Gastrocnemius medialis (tissue), 4 donors: Measurements from ENCODE around the gene SPECC1. TPM values are rescaled to one million over a fixed set of nuclear protein-coding genes. Genes with fewer than 3 reads are reported as not detected.

Experiments
- ATAC-seq, 2 donors: fragments of 150-250 bp; one replicate each; pipeline ENCODE4 v1.9.1; 2016
- DNase-seq, 2 donors: peaks; one replicate each; pipeline ENCODE4 v3.0.0-alpha.2; 2019
- H3K27ac ChIP-seq, 4 donors: fragments of 200-600 bp; sonication (generic); 1 replicate in 1 of 4; 2 replicates in 3 of 4; pipeline ENCODE4 v1.5.1; 2016 to 2018; ENCODE audit warnings: mild to moderate bottlenecking in 2 of 4, moderate library complexity in 1 of 4
- H3K27me3 ChIP-seq, 3 donors: fragments of 200-600 bp; sonication (generic) in 2 of 3; 1 replicate in 1 of 3; 2 replicates in 2 of 3; pipeline versions ENCODE4 v1.5.1 to v1.6.0; 2016 to 2019; ENCODE audit warnings: mild to moderate bottlenecking in 1 of 3, moderate library complexity in 1 of 3
- H3K36me3 ChIP-seq, 2 donors: fragments of 200-600 bp; sonication (generic) in 1 of 2; one replicate each; pipeline ENCODE4 v1.5.1; 2017 to 2018
- H3K4me1 ChIP-seq, 2 donors: fragments of 200-600 bp; sonication (generic) in 1 of 2; one replicate each; pipeline ENCODE4 v1.5.1; 2016 to 2017; ENCODE audit warnings: mild to moderate bottlenecking in 2 of 2
- H3K4me3 ChIP-seq, 4 donors: fragments of 200-600 bp; sonication (generic) in 3 of 4; 1 replicate in 1 of 4; 2 replicates in 3 of 4; pipeline ENCODE4 v1.5.1; 2016 to 2019; ENCODE audit warnings: mild to moderate bottlenecking in 2 of 4
- H3K9me3 ChIP-seq, 3 donors: fragments of 200-600 bp; sonication (generic) in 2 of 3; 1 replicate in 1 of 3; 2 replicates in 2 of 3; pipeline ENCODE4 v1.5.1; 2016 to 2019
- CTCF ChIP-seq, 5 experiments: fragments of 450-650 bp in 3 of 5; fragments of 200-600 bp in 2 of 5; sonication (generic) in 2 of 5; IDR thresholded peaks in 4 of 5; conservative IDR thresholded peaks in 1 of 5; 1 replicate in 4 of 5; 2 replicates in 1 of 5; pipeline ENCODE4 v1.5.1; 2016 to 2019; ENCODE audit warnings: antibody characterized with exemption in 5 of 5, mild to moderate bottlenecking in 3 of 5, moderate library complexity in 3 of 5
- POLR2A ChIP-seq, 2 donors: fragments of 450-650 bp; IDR thresholded peaks; one replicate each; pipeline ENCODE4 v1.6.1; 2017; ENCODE audit warnings: antibody characterized with exemption in 2 of 2, mild to moderate bottlenecking in 2 of 2, moderate library complexity in 2 of 2
- in situ Hi-C, 4 donors: fragments of 200-750 bp; cut with MboI; loops; one replicate each; pipeline versions ENCODE4 v1.15.0 to v1.8.0; 2017; ENCODE audit warnings: low sequenced_read_pairs in 4 of 4
- intact Hi-C: fragments of 100-400 bp; cut with DNase I; formaldehyde crosslinking; loops from one replicate; pipeline ENCODE4 v1.15.1; 2023; ENCODE audit warnings: low total_unique reads
- total RNA-seq, 4 donors: library from RNA; depleted of rRNA; stranded (reverse); fragments of >200 nt; gene quantifications; one replicate each; pipeline versions ENCODE4 v1.1.0 to v1.2.3, GENCODE V29; 2016

Gene SPECC1
- total RNA-seq, 4 donors from 2014 or later = 6.1 to 17.9 (median 9.5) TPM

- no peak overlapping the region for H3K4me3 ChIP-seq
- DNase-seq (no peak), ATAC-seq (no peak)
- in situ Hi-C loops (no loop called here), intact Hi-C loops (no loop called here)
- no peaks in the 10 kb centered on the region for H3K27me3 ChIP-seq
- H3K4me1 ChIP-seq = no peaks in the 10 kb centered on the region
- TF ChIP-seq CTCF (IDR thresholded peaks at IDR 0.05 in 4 of 5, conservative IDR thresholded peaks at IDR 0.05 in 1 of 5) (no peak), POLR2A (IDR thresholded peaks at IDR 0.05) (no peak)
- no peaks in the 10 kb centered on the region for H3K9me3 ChIP-seq
- H3K36me3 ChIP-seq = no peaks in the 10 kb centered on the region
- H3K27ac ChIP-seq = peak overlapping the region in 1 of 4 donors; percentile 9
Measured at GRCh38 chr17:20241855-20242254, 232.7 kb downstream of the SPECC1 start.

GRCh38 chr17:20242271-20242670 is 233.1 kb downstream of the SPECC1 start:
- Histone ChIP-seq H3K4me3 (no peak overlapping the region), H3K4me1 (no peaks in the 10 kb centered on the region), H3K36me3 (no peaks in the 10 kb centered on the region), H3K27ac (peak overlapping the region in 1 of 4 donors; percentile 9), H3K27me3 (no peaks in the 10 kb centered on the region), H3K9me3 (no peaks in the 10 kb centered on the region)
- TF ChIP-seq CTCF (IDR thresholded peaks at IDR 0.05 in 4 of 5, conservative IDR thresholded peaks at IDR 0.05 in 1 of 5) (no peak), POLR2A (IDR thresholded peaks at IDR 0.05) (no peak)
- ATAC-seq (no peak), DNase-seq (no peak)
- intact Hi-C loops = no loop called here
- in situ Hi-C loops = no loop called here

- ATAC-seq = no peak
- TF ChIP-seq POLR2A (IDR thresholded peaks at IDR 0.05) (no peak), CTCF (IDR thresholded peaks at IDR 0.05 in 4 of 5, conservative IDR thresholded peaks at IDR 0.05 in 1 of 5) (no peak)
- DNase-seq = no peak
- no peak overlapping the region for H3K4me3 ChIP-seq
- in situ Hi-C loops (no loop called here), intact Hi-C loops (no loop called here)
- peak overlapping the region in 1 of 4 donors; percentile 64 for H3K27ac ChIP-seq
- H3K36me3 ChIP-seq = no peaks in the 10 kb centered on the region
- no peaks in the 10 kb centered on the region for H3K4me1 ChIP-seq
- H3K9me3 ChIP-seq = no peaks in the 10 kb centered on the region
- no peaks in the 10 kb centered on the region for H3K27me3 ChIP-seq
Measured at GRCh38 chr17:20243524-20243923, 234.4 kb downstream of the SPECC1 start.

- no peaks in the 10 kb centered on the region for H3K9me3 ChIP-seq
- DNase-seq = no peak
- in situ Hi-C loops (no loop called here), intact Hi-C loops (no loop called here)
- TF ChIP-seq CTCF (IDR thresholded peaks at IDR 0.05 in 4 of 5, conservative IDR thresholded peaks at IDR 0.05 in 1 of 5) (no peak), POLR2A (IDR thresholded peaks at IDR 0.05) (no peak)
- no peaks in the 10 kb centered on the region for H3K36me3 ChIP-seq
- ATAC-seq = no peak
- H3K4me1 ChIP-seq = no peaks in the 10 kb centered on the region
- H3K4me3 ChIP-seq = no peak overlapping the region
- peak overlapping the region in 1 of 4 donors; percentile 64 for H3K27ac ChIP-seq
- no peaks in the 10 kb centered on the region for H3K27me3 ChIP-seq
Measured at GRCh38 chr17:20244671-20245070, 235.5 kb downstream of the SPECC1 start.

- intact Hi-C loops (no loop called here), in situ Hi-C loops (no loop called here)
- H3K4me1 ChIP-seq = no peaks in the 10 kb centered on the region
- no peak for TF ChIP-seq CTCF (IDR thresholded peaks at IDR 0.05 in 4 of 5, conservative IDR thresholded peaks at IDR 0.05 in 1 of 5)
- H3K27ac ChIP-seq = no peak overlapping the region
- H3K27me3 ChIP-seq = no peaks in the 10 kb centered on the region
- DNase-seq = no peak
- ATAC-seq = no peak
- no peaks in the 10 kb centered on the region for H3K9me3 ChIP-seq
- H3K4me3 ChIP-seq = no peak overlapping the region
- H3K36me3 ChIP-seq = no peaks in the 10 kb centered on the region
Measured at GRCh38 chr17:20246692-20247091, 237.5 kb downstream of the SPECC1 start.
